IMR-90 (cell line): Measurements from ENCODE around the gene COL3A1. TPM values are rescaled to one million over a fixed set of nuclear protein-coding genes. Genes with fewer than 3 reads are reported as not detected.

Experiments used
- ATAC-seq: fragments of 200-7000 bp; cut with Tn5 transposase; 2 replicates; pipeline ENCODE4 v1.9.1; 2020; ENCODE audit warnings: low read depth, mild to moderate bottlenecking, moderate library complexity
- BruUV-seq: library from RNA; stranded (reverse); fragments of 400-500 nt; replicated peaks from 2 replicates; lab custom pipeline; 2021; lab: Mats Ljungman, UMichigan
- CTCF ChIA-PET: fragments of 300-600 bp; formaldehyde crosslinking; extraction: SDS; loops from one replicate; lab custom pipeline; 2021; ENCODE audit warnings: antibody characterized with exemption; lab: Yijun Ruan, JAX
- POLR2A ChIA-PET: fragments of 300-600 bp; sonication (Branson Sonifier 250); formaldehyde crosslinking; loops from one replicate; lab custom pipeline; 2022; ENCODE audit warnings: antibody characterized with exemption; ENCODE audit not compliant: unreplicated experiment; lab: Charles Lee
- DNase-seq: peaks from one replicate; pipeline ENCODE4 v3.0.0; 2013
- H2AFZ ChIP-seq: replicated peaks from 2 replicates; pipeline ENCODE3; 2013; ENCODE audit warnings: low read length, mild to moderate bottlenecking; ENCODE audit not compliant: poor library complexity
- H2AK5ac ChIP-seq: 2 replicates; pipeline ENCODE4 v1.6.1; 2013; ENCODE audit warnings: low read depth, low read length, inconsistent platforms
- H2AK9ac ChIP-seq: replicated peaks from 2 replicates; pipeline ENCODE3; 2013; ENCODE audit warnings: mild to moderate bottlenecking, low read depth, low read length, moderate library complexity; ENCODE audit not compliant: poor library complexity
- H2BK120ac ChIP-seq: 2 replicates; pipeline ENCODE4 v1.6.1; 2013; ENCODE audit warnings: low read depth, low read length, inconsistent platforms
- H2BK15ac ChIP-seq: 3 replicates; pipeline ENCODE4 v1.6.1; 2013; ENCODE audit warnings: low read depth, low read length, inconsistent platforms
- H2BK20ac ChIP-seq: 2 replicates; pipeline ENCODE4 v1.6.1; 2013; ENCODE audit warnings: low read depth, mild to moderate bottlenecking, inconsistent platforms, low read length, moderate library complexity
- H2BK5ac ChIP-seq: 2 replicates; pipeline ENCODE4 v1.6.1; 2013; ENCODE audit warnings: mild to moderate bottlenecking, low read depth, low read length, inconsistent platforms; ENCODE audit not compliant: poor library complexity, severe bottlenecking
- H3K14ac ChIP-seq: replicated peaks from 2 replicates; pipeline ENCODE4 v1.6.1; 2013; ENCODE audit warnings: low read depth, low read length, inconsistent platforms
- H3K18ac ChIP-seq: 2 replicates; pipeline ENCODE4 v1.6.1; 2013; ENCODE audit warnings: low read depth, low read length, control low read depth
- H3K23ac ChIP-seq: 2 replicates; pipeline ENCODE4 v1.6.1; 2013; ENCODE audit warnings: low read depth, low read length, inconsistent platforms
- H3K27ac ChIP-seq: 2 replicates; pipeline ENCODE4 v1.5.1; 2013; ENCODE audit warnings: mild to moderate bottlenecking, control low read depth, low read length; ENCODE audit not compliant: insufficient read depth
- H3K27me3 ChIP-seq: 2 replicates; pipeline ENCODE4 v1.6.1; 2013; ENCODE audit warnings: low read length; ENCODE audit not compliant: control insufficient read depth, insufficient read depth
- H3K36me3 ChIP-seq: 2 replicates; pipeline ENCODE4 v1.6.1; 2013; ENCODE audit warnings: low read length, mixed read lengths; ENCODE audit not compliant: control insufficient read depth, insufficient read depth
- H3K4ac ChIP-seq: 2 replicates; pipeline ENCODE4 v1.6.1; 2013; ENCODE audit warnings: low read depth, low read length, inconsistent platforms
- H3K4me1 ChIP-seq: 2 replicates; pipeline ENCODE4 v1.6.1; 2013; ENCODE audit warnings: low read length, mixed read lengths; ENCODE audit not compliant: control insufficient read depth, insufficient read depth
- H3K4me2 ChIP-seq: 2 replicates; pipeline ENCODE4 v1.6.1; 2013; ENCODE audit warnings: low read depth, mild to moderate bottlenecking, control low read depth, low read length, moderate library complexity
- H3K4me3 ChIP-seq: 2 replicates; pipeline ENCODE4 v1.5.1; 2013; ENCODE audit warnings: low read depth, mild to moderate bottlenecking, control low read depth, low read length, moderate library complexity; ENCODE audit not compliant: insufficient read depth
- H3K56ac ChIP-seq: 2 replicates; pipeline ENCODE4 v1.6.1; 2013; ENCODE audit warnings: low read length, inconsistent platforms; ENCODE audit not compliant: insufficient read depth; ENCODE audit errors: extremely low read depth
- H3K79me1 ChIP-seq, 2 experiments: 2 replicates each; pipeline ENCODE4 v1.6.1; 2013; ENCODE audit warnings: low read length in 2 of 2, inconsistent platforms in 1 of 2, low read depth in 1 of 2
- H3K9ac ChIP-seq: 2 replicates; pipeline ENCODE4 v1.6.1; 2013; ENCODE audit warnings: low read depth, low read length, control low read depth
- H3K9me1 ChIP-seq: 2 replicates; pipeline ENCODE4 v1.6.1; 2013; ENCODE audit warnings: low read length, inconsistent platforms; ENCODE audit not compliant: insufficient read depth
- H3K9me3 ChIP-seq: 2 replicates; pipeline ENCODE4 v1.6.1; 2013; ENCODE audit warnings: low read length; ENCODE audit not compliant: control insufficient read depth, insufficient read depth
- H4K20me1 ChIP-seq: 2 replicates; pipeline ENCODE4 v1.6.1; 2013; ENCODE audit warnings: low read length, inconsistent platforms; ENCODE audit not compliant: insufficient read depth
- H4K5ac ChIP-seq: 2 replicates; pipeline ENCODE4 v1.6.1; 2013; ENCODE audit warnings: mild to moderate bottlenecking, low read depth, low read length, control low read depth
- H4K8ac ChIP-seq, 2 experiments: 2 replicates each; pipeline ENCODE4 v1.6.1; 2013; ENCODE audit warnings: low read depth in 2 of 2, low read length in 2 of 2, control low read depth in 1 of 2, inconsistent platforms in 1 of 2
- H4K91ac ChIP-seq: 2 replicates; pipeline ENCODE4 v1.6.1; 2013; ENCODE audit warnings: low read depth, low read length, inconsistent platforms; ENCODE audit not compliant: insufficient read depth
- FOS ChIP-seq: fragments of 150-350 bp; IDR thresholded peaks from 2 replicates; pipeline ENCODE4 v1.6.1; 2016; ENCODE audit warnings: low read depth, low read length
- RCOR1 ChIP-seq: IDR thresholded peaks from 2 replicates; pipeline ENCODE4 v1.6.1; 2012; ENCODE audit warnings: mild to moderate bottlenecking, low read length, improper control_type of control experiment; ENCODE audit not compliant: insufficient replicate concordance
- WGBS, 2 experiments: methylation state at CpG; one replicate each; pipeline versions ENCODE4 v1.1.5 to v1.1.7; 2013; ENCODE audit warnings: missing lambda C conversion rate in 2 of 2; ENCODE audit not compliant: insufficient read length in 1 of 2; ENCODE audit errors: extremely low coverage in 2 of 2; 5-methylcytosine and 5-hydroxymethylcytosine counted together
- dilution Hi-C: fragments of 300-500 bp; cut with HindIII; formaldehyde crosslinking; loops from one replicate; pipeline ENCODE4 v1.14.3; 2018; ENCODE audit warnings: low sequenced_read_pairs; ENCODE audit not compliant: unreplicated experiment
- in situ Hi-C: fragments of 300-500 bp; cut with MboI; formaldehyde crosslinking; loops from 3 replicates; pipeline ENCODE4 v1.14.3; 2019; ENCODE audit warnings: low sequenced_read_pairs, inconsistent platforms, mixed read lengths
- intact Hi-C: fragments of 100-400 bp; cut with micrococcal nuclease; formaldehyde crosslinking; loops from 2 replicates; pipeline ENCODE4 v1.10.0; 2022
- polyA plus RNA-seq, 3 experiments: library from polyadenylated mRNA; depleted of rRNA; stranded (reverse); fragments of >200 nt; gene quantifications; 2 replicates each; pipeline ENCODE4 v1.2.3, GENCODE V29; 2012; ENCODE audit warnings: low replicate concordance in 1 of 3
- total RNA-seq: library from RNA; depleted of rRNA; stranded (reverse); fragments of >200 nt; gene quantifications from 2 replicates; pipeline ENCODE4 v1.2.3, GENCODE V29; 2012

The COL3A1 gene
- total and polyA plus RNA-seq, 2 of the 4 experiments (the other 2 are of a cell fraction): 402 to 408 TPM

GRCh38 chr2:188969236-188969635 is 4.9 kb upstream of the COL3A1 start:
- in situ Hi-C loops: no loop called here

More at GRCh38 chr2:188969236-188969635, 4.9 kb upstream of the COL3A1 start:
- ChIA-PET CTCF (interaction anchor here (1.0 kb wide), 1 partner anchor 17 kb away, joined by 3 read pairs; no protein-coding TSS in a partner anchor), POLR2A (interaction anchor here (1.6 kb wide), 1 partner anchor 9 kb away, joined by 6 read pairs; no protein-coding TSS in a partner anchor)
- Histone ChIP-seq H3K4ac (no peak overlapping the region), H2AK9ac (no peak overlapping the region), H2BK15ac (no peak overlapping the region), H4K20me1 (no peaks in the 10 kb centered on the region), H3K14ac (no peak overlapping the region), H3K36me3 (no peaks in the 10 kb centered on the region), H4K8ac (no peak overlapping the region), H3K27ac (peak overlapping the region; percentile 85; the same call in 1 of the 2 replicates), H3K79me1 (peaks cover 2 to 3% of the 10 kb centered on the region in 2 experiments; a peak in 2 of 4 replicates), H3K9me1 (no peaks in the 10 kb centered on the region; the same call in 1 of the 2 replicates), H2AK5ac (no peak overlapping the region), H3K4me2 (peak overlapping the region; percentile 47), H4K91ac (no peak overlapping the region), H2AFZ (no peak overlapping the region), H3K18ac (peak overlapping the region; percentile 100), H3K23ac (no peak overlapping the region), H2BK120ac (peak overlapping the region; percentile 33; the same call in 1 of the 2 replicates), H2BK20ac (no peak overlapping the region; the same call in 1 of the 2 replicates), H4K5ac (0 out of 2 replicates have a peak overlapping the region, but pooled peaks have one; percentile 2), H3K56ac (no peak overlapping the region), H2BK5ac (peak overlapping the region; percentile 70), H3K4me1 (peaks cover 7% of the 10 kb centered on the region), H3K9ac (no peak overlapping the region), H3K4me3 (no peak overlapping the region), H3K9me3 (no peaks in the 10 kb centered on the region), H3K27me3 (no peaks in the 10 kb centered on the region)
- no CpG with 5 or more reads among the region's 3 CpGs for WGBS, 2 experiments
- DNase-seq (peak; percentile 78), ATAC-seq (peak; percentile 63)
- dilution Hi-C loops: no loop called here
- BruUV-seq: no TSS peak
- intact Hi-C loops: no loop called here
- TF ChIP-seq RCOR1 (no peak), FOS (0 out of 2 replicates have a peak, but pooled peaks have one; percentile 19)
